ENCODE measurements around the gene PANK4. TPM values are rescaled to one million over a fixed set of nuclear protein-coding genes. Genes with fewer than 3 reads are reported as not detected.

The PANK4 gene
- total and polyA plus RNA-seq, 2 of the 8 experiments (the other 6 are each of a cell fraction or from before 2014, with no cell fraction given) = 20.1 to 29.7 TPM

DNA sequence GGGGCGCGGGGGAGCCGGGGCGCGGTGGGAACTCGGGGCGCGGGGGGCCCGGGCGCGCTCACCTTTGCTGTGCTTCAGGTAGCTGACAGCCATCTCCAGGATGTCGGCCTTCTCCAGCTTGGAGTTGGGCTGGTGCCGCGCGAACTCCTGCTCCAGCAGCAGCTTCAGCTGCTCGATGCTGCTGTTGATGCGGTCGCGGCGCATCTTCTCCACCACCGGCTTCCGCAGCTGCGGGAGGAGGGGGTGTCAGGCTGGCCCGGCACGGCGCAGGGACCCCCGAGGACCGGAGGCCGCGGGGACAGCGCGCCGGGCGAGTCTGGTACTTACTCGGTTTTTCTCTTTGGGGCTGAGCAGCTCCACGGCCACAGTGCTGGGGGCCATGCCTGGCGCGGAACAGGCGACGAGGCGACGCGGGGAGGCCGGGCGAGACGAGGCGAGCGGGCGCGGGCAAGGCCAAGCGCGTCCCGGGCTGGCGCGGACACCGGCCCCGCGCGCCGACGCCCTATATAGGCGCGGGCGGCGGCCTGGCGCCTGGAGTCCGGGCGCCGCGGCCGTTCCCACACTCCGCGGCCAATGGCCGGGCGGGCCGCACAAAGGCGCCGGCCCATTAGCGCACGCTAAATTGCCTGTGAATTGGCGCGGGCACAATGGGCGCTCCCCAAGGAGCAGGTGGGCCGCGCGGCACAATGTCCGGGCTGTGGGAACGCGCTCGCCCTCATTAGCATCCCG is 3.6 kb upstream of the PANK4 start, which contains the start of gene HES5:
Gene HES5 (minus strand): TSS at position 480 of the 729 bp plus-strand sequence. CDS start 99 bp downstream, at position 381.
- no peak within 1 kb of the TSS for H2BK5ac ChIP-seq (ENCODE audit: low read depth, low read length)
- H3K14ac ChIP-seq (ENCODE audit: insufficient read length) = no peak within 1 kb of the TSS
- H2BK20ac ChIP-seq (ENCODE audit: low read length) = no peak within 1 kb of the TSS
- WGBS, 2 experiments (ENCODE audit: extremely low coverage in 1 of 2, insufficient coverage in 1 of 2, insufficient read length in 1 of 2, insufficient replicate concordance in 2 of 2, low coverage in 1 of 2, low lambda C conversion rate in 2 of 2, missing lambda C conversion rate in 1 of 2) = 2% methylated on average over 62 of the region's 91 CpGs; no CpG with 5 or more reads in 1 of the 2 experiments
- H2BK15ac ChIP-seq (ENCODE audit: low read length) = no peak within 1 kb of the TSS
- no peak within 1 kb of the TSS for H3K56ac ChIP-seq (replicated peaks; ENCODE audit: insufficient read length, low read depth, low read length)
- ChIA-PET CTCF (ENCODE audit: partially characterized antibody) (interaction anchor here (1.0 to 2.0 kb wide), 3 partner anchors 13 to 18 kb away, joined by 5 to 11 read pairs (median 5); no protein-coding TSS in a partner anchor), POLR2A (ENCODE audit: partially characterized antibody) (interaction anchor here (1.2 to 1.4 kb wide), 3 partner anchors 16 to 123 kb away, joined by 3 to 5 read pairs (median 3); no protein-coding TSS in a partner anchor)
- H3K36me3 ChIP-seq (ENCODE audit: control insufficient read depth in 2 of 4, insufficient read depth in 4 of 4, low read length in 3 of 4) = no peaks in the 10 kb centered on the region
- H3K23me2 ChIP-seq (ENCODE audit: low read depth, low read length) = peaks cover 7% of the 10 kb centered on the region; the same call in 1 of the 2 replicates
- peak in 1 of 2 experiments; percentile 67 for DNase-seq (ENCODE audit: low read depth in 1 of 2, low spot score in 2 of 2)
- peaks cover 5% of the 10 kb centered on the region for H3K79me1 ChIP-seq (ENCODE audit: low read depth, low read length)
- no peak within 1 kb of the TSS for H4K5ac ChIP-seq (ENCODE audit: insufficient read length, low read depth, low read length)
- no peaks in the 10 kb centered on the region for H3K9me3 ChIP-seq (ENCODE audit: insufficient read depth in 2 of 2, low read depth in 1 of 2, low read length in 1 of 2)
- no peak within 1 kb of the TSS for H3K4ac ChIP-seq (replicated peaks; ENCODE audit: insufficient read length, low read depth, low read length)
- 0 out of 2 replicates have a peak within 1 kb of the TSS, but pooled peaks have one; percentile 27 for H2BK12ac ChIP-seq (ENCODE audit: low read depth, low read length)
- peaks cover 0 to 35% (median 23%) of the 10 kb centered on the region in 4 experiments; a peak in 6 of 7 replicates for H3K4me1 ChIP-seq (replicated peaks in 1 of 4; ENCODE audit: control insufficient read depth in 3 of 4, insufficient read depth in 4 of 4, low read length in 3 of 4)
- H3K18ac ChIP-seq (ENCODE audit: extremely low read depth, low read length) = peak within 1 kb of the TSS; percentile 48
- H3K79me2 ChIP-seq (ENCODE audit: control insufficient read depth in 1 of 2, insufficient read depth in 2 of 2, low read length in 2 of 2) = peaks cover 7 to 10% of the 10 kb centered on the region in 2 experiments
- no peak within 1 kb of the TSS for H2BK120ac ChIP-seq (replicated peaks; ENCODE audit: low read depth, low read length)
- peak within 1 kb of the TSS in 3 of 4 experiments; percentile 11 to 58 (median 18); a peak in 3 of 8 replicates for H3K4me3 ChIP-seq (ENCODE audit: extremely low read depth in 1 of 4, insufficient read depth in 2 of 4, low read depth in 3 of 4, low read length in 4 of 4)
- no peak within 1 kb of the TSS for H3K9ac ChIP-seq (replicated peaks in 1 of 4; ENCODE audit: extremely low read depth in 1 of 4, low read depth in 3 of 4, low read length in 3 of 4)
- TF ChIP-seq RXRA (IDR thresholded peaks at IDR 0.05; ENCODE audit: insufficient read depth, low read depth, low read length) (no peak), RBBP5 (IDR thresholded peaks at IDR 0.05; ENCODE audit: borderline replicate concordance, low read depth, low read length) (no peak), SIRT6 (IDR thresholded peaks at IDR 0.05; ENCODE audit: low read length) (no peak), CHD1 (IDR thresholded peaks at IDR 0.05; ENCODE audit: low read depth, low read length) (no peak), MAFK (IDR thresholded peaks at IDR 0.05; ENCODE audit: low read depth, low read length) (no peak), EZH2 (IDR thresholded peaks at IDR 0.05; ENCODE audit: low read depth, low read length, severe bottlenecking) (peak; percentile 80), GABPA (IDR thresholded peaks at IDR 0.05; ENCODE audit: borderline replicate concordance, insufficient read depth, low read length) (0 out of 2 replicates have a peak, but pooled peaks have one; percentile 20), KDM4A (IDR thresholded peaks at IDR 0.05; ENCODE audit: low read depth, low read length, severe bottlenecking) (no peak), SUZ12 (IDR thresholded peaks at IDR 0.05; ENCODE audit: low read length) (peak; percentile 65; the same call in 1 of the 2 replicates)
- no peak for FAIRE-seq
- H2AK5ac ChIP-seq (ENCODE audit: low read depth, low read length) = no peak within 1 kb of the TSS
- H3K23ac ChIP-seq (ENCODE audit: insufficient read length) = no peak within 1 kb of the TSS
- peaks cover 30 to 80% (median 71%) of the 10 kb centered on the region in 4 experiments for H3K27me3 ChIP-seq (replicated peaks in 1 of 4; ENCODE audit: control insufficient read depth in 3 of 4, extremely low read depth in 1 of 4, insufficient read depth in 3 of 4, low read length in 3 of 4)
- H3K4me2 ChIP-seq (ENCODE audit: insufficient read depth in 1 of 2, low read depth in 2 of 2, low read length in 2 of 2) = peak within 1 kb of the TSS; percentile 53 to 89
- H4K91ac ChIP-seq (replicated peaks; ENCODE audit: insufficient read length, low read length) = no peak within 1 kb of the TSS
- no peak within 1 kb of the TSS for H2AFZ ChIP-seq (ENCODE audit: low read length)
- H3K27ac ChIP-seq (ENCODE audit: low read depth, low read length) = no peak within 1 kb of the TSS
- peaks cover 6 to 21% of the 10 kb centered on the region in 2 experiments for H4K20me1 ChIP-seq (replicated peaks in 1 of 2; ENCODE audit: control insufficient read depth in 1 of 2, insufficient read depth in 2 of 2, low read length in 2 of 2)
- H4K8ac ChIP-seq (ENCODE audit: extremely low read depth, insufficient read depth, low read length) = no peak within 1 kb of the TSS; the same call in 1 of the 2 replicates

Measured in H1 (cell line).